HEK293T (cell line): Measurements from ENCODE around the gene CNOT11.
A peak's percentile ranks its signal among the peaks of the same experiment; 100 is the strongest.

Experiments
- CTCF ChIA-PET: fragments of 350-600 bp; formaldehyde crosslinking; extraction: SDS; loops from one replicate; lab custom pipeline; 2021; ENCODE audit warnings: antibody characterized with exemption, inconsistent platforms; lab: Yijun Ruan, JAX
- POLR2A ChIA-PET: fragments of 350-600 bp; formaldehyde crosslinking; extraction: SDS; loops from one replicate; lab custom pipeline; 2020; ENCODE audit warnings: antibody characterized with exemption, inconsistent platforms; lab: Yijun Ruan, JAX
- DNase-seq: peaks from one replicate; pipeline ENCODE4 v3.0.0; 2012; ENCODE audit warnings: mixed read lengths; ENCODE audit errors: extremely low spot score
- ARNT ChIP-seq: fragments of 450-650 bp; IDR thresholded peaks from 2 replicates; pipeline ENCODE4 v1.6.1; 2017; ENCODE audit warnings: mild to moderate bottlenecking
- BHLHE40 ChIP-seq: fragments of 450-650 bp; IDR thresholded peaks from 2 replicates; pipeline ENCODE4 v1.6.1; 2016; ENCODE audit warnings: mild to moderate bottlenecking, moderate library complexity, borderline replicate concordance
- CTBP1 ChIP-seq: fragments of 450-650 bp; IDR thresholded peaks from 2 replicates; pipeline ENCODE4 v1.6.1; 2016; ENCODE audit warnings: borderline replicate concordance
- ELF4 ChIP-seq: fragments of 450-650 bp; IDR thresholded peaks from 2 replicates; pipeline ENCODE4 v1.6.1; 2017; ENCODE audit warnings: antibody characterized with exemption
- FOXA1 ChIP-seq: fragments of 450-650 bp; IDR thresholded peaks from 2 replicates; pipeline ENCODE4 v1.6.1; 2016; ENCODE audit warnings: mild to moderate bottlenecking
- FOXK2 ChIP-seq: fragments of 450-650 bp; IDR thresholded peaks from 2 replicates; pipeline ENCODE4 v1.6.1; 2016; ENCODE audit warnings: mild to moderate bottlenecking
- FOXM1 ChIP-seq: fragments of 450-650 bp; IDR thresholded peaks from 2 replicates; pipeline ENCODE4 v1.6.1; 2017; ENCODE audit warnings: mild to moderate bottlenecking, borderline replicate concordance
- HDGF ChIP-seq: fragments of 450-650 bp; IDR thresholded peaks from 2 replicates; pipeline ENCODE4 v1.6.1; 2017; ENCODE audit warnings: antibody characterized with exemption, borderline replicate concordance
- L3MBTL2 ChIP-seq: fragments of 450-650 bp; conservative IDR thresholded peaks from 2 replicates; pipeline ENCODE4 v1.6.1; 2016; ENCODE audit warnings: mild to moderate bottlenecking
- LEF1 ChIP-seq: fragments of 450-650 bp; IDR thresholded peaks from 2 replicates; pipeline ENCODE4 v1.6.1; 2017; ENCODE audit warnings: mild to moderate bottlenecking, borderline replicate concordance
- NFRKB ChIP-seq: fragments of 450-650 bp; IDR thresholded peaks from 2 replicates; pipeline ENCODE4 v1.6.1; 2016; ENCODE audit warnings: mild to moderate bottlenecking, moderate library complexity
- PKNOX1 ChIP-seq: fragments of 450-650 bp; IDR thresholded peaks from 2 replicates; pipeline ENCODE4 v1.6.1; 2016
- SP1 ChIP-seq: fragments of 450-650 bp; IDR thresholded peaks from 2 replicates; pipeline ENCODE4 v1.6.1; 2017
- SUZ12 ChIP-seq: fragments of 450-650 bp; IDR thresholded peaks from 2 replicates; pipeline ENCODE4 v1.6.1; 2016; ENCODE audit warnings: mild to moderate bottlenecking
- TARDBP ChIP-seq: fragments of 450-650 bp; IDR thresholded peaks from 2 replicates; pipeline ENCODE4 v1.6.1; 2016
- ZNF384 ChIP-seq: fragments of 450-650 bp; IDR thresholded peaks from 2 replicates; pipeline ENCODE4 v1.6.1; 2016

Gene CNOT11

GRCh38 chr2:101306410-101306809, 53.7 kb downstream of the CNOT11 start:
- DNase-seq: no peak
- CTCF ChIA-PET: no interaction called here
- POLR2A ChIA-PET: no interaction called here
- TF ChIP-seq PKNOX1 (no peak), ZNF384 (no peak), ELF4 (no peak), SP1 (no peak), BHLHE40 (no peak), LEF1 (no peak)

GRCh38 chr2:101307503-101307902, 54.8 kb downstream of the CNOT11 start:
- TF ChIP-seq NFRKB (no peak), ELF4 (no peak), TARDBP (no peak), ZNF384 (no peak), LEF1 (no peak), FOXM1 (no peak), HDGF (no peak), FOXA1 (no peak), SUZ12 (no peak), ARNT (no peak), BHLHE40 (no peak), L3MBTL2 (no peak), SP1 (no peak), CTBP1 (no peak), PKNOX1 (no peak), FOXK2 (no peak)
- POLR2A ChIA-PET: interaction anchor here (0.9 to 1.6 kb wide), 2 partner anchors 56 to 91 kb away, joined by 4 to 5 read pairs; no protein-coding TSS in a partner anchor
- CTCF ChIA-PET: no interaction called here
- no peak for DNase-seq

- peak; percentile 38 for DNase-seq
- POLR2A ChIA-PET: interaction anchor here (0.6 to 1.6 kb wide), 22 partner anchors 9 to 501 kb away, joined by 3 to 16 read pairs (median 4); no protein-coding TSS in a partner anchor
- CTCF ChIA-PET: no interaction called here
Measured at GRCh38 chr2:101307950-101308431, 55.3 kb downstream of the CNOT11 start.

GRCh38 chr2:101308432-101309210, 55.9 kb downstream of the CNOT11 start, which contains the start of gene RNF149:
Gene RNF149, minus strand, starts transcription at chr2:101308701. Its CDS starts 113 bp downstream, at chr2:101308588.
- POLR2A ChIA-PET: interaction anchor here (0.6 to 1.6 kb wide), 22 partner anchors 9 to 500 kb away, joined by 3 to 16 read pairs (median 4); no protein-coding TSS in a partner anchor
- CTCF ChIA-PET: interaction anchor here (0.6 kb wide), 1 partner anchor 27 kb away, joined by 3 read pairs; no protein-coding TSS in a partner anchor
- peak; percentile 99 for DNase-seq
- TF ChIP-seq SP1: no peak
- no peak for TF ChIP-seq HDGF
- TF ChIP-seq FOXA1: no peak
- TF ChIP-seq L3MBTL2: peak; percentile 83
- TF ChIP-seq FOXM1: no peak
- TF ChIP-seq NFRKB: no peak
- no peak for TF ChIP-seq PKNOX1
- TF ChIP-seq ELF4: peak; percentile 54; the same call in 1 of the 2 replicates
- no peak for TF ChIP-seq LEF1
- TF ChIP-seq TARDBP: no peak
- no peak for TF ChIP-seq FOXK2
- TF ChIP-seq ZNF384: no peak
- no peak for TF ChIP-seq ARNT
- no peak for TF ChIP-seq BHLHE40

More at GRCh38 chr2:101307950-101308431, 55.3 kb downstream of the CNOT11 start:
- TF ChIP-seq ZNF384 (no peak), L3MBTL2 (peak; percentile 74), FOXK2 (no peak), FOXA1 (no peak), LEF1 (no peak), SUZ12 (no peak), PKNOX1 (no peak)

GRCh38 chr2:101310090-101310833, 57.6 kb downstream of the CNOT11 start:
- ChIA-PET CTCF (no interaction called here), POLR2A (no interaction called here)
- DNase-seq: no peak
- TF ChIP-seq FOXA1 (no peak), ARNT (no peak), LEF1 (no peak), FOXK2 (no peak), SUZ12 (no peak), HDGF (no peak), BHLHE40 (no peak), SP1 (no peak), NFRKB (no peak)
